ENCODE data around the gene MAP3K10.

The MAP3K10 gene

GRCh38 chr19:40256512-40256911, 65.3 kb downstream of the MAP3K10 start:
- Mint-ChIP-seq H3K4me1 (peaks cover 48% of the 10 kb centered on the region), H3K36me3 (peaks cover 53% of the 10 kb centered on the region), H3K9me3 (no peaks in the 10 kb centered on the region), H3K27me3 (no peaks in the 10 kb centered on the region), H3K4me3 (no peak overlapping the region), H3K27ac (peak overlapping the region; percentile 48)
- no peak for ATAC-seq

- ATAC-seq = peak; percentile 79
These were observed 65.9 kb downstream of the MAP3K10 start for GRCh38 chr19:40257096-40257517.

GRCh38 chr19:40261631-40262030, 70.4 kb downstream of the MAP3K10 start:
- H3K4me3 Mint-ChIP-seq = no peak overlapping the region
- no peak overlapping the region for H3K27ac Mint-ChIP-seq
- no peak for ATAC-seq
- peaks cover 41% of the 10 kb centered on the region for H3K4me1 Mint-ChIP-seq
- no peaks in the 10 kb centered on the region for H3K9me3 Mint-ChIP-seq
- H3K36me3 Mint-ChIP-seq = peaks cover 49% of the 10 kb centered on the region
- H3K27me3 Mint-ChIP-seq = no peaks in the 10 kb centered on the region

More at GRCh38 chr19:40257096-40257517, 65.9 kb downstream of the MAP3K10 start:
- H3K27me3 Mint-ChIP-seq = no peaks in the 10 kb centered on the region
- no peak overlapping the region for H3K4me3 Mint-ChIP-seq
- H3K36me3 Mint-ChIP-seq = peaks cover 53% of the 10 kb centered on the region
- no peaks in the 10 kb centered on the region for H3K9me3 Mint-ChIP-seq
- peaks cover 48% of the 10 kb centered on the region for H3K4me1 Mint-ChIP-seq
- peak overlapping the region; percentile 48 for H3K27ac Mint-ChIP-seq

- Mint-ChIP-seq H3K4me3 (no peak overlapping the region), H3K27ac (no peak overlapping the region), H3K9me3 (no peaks in the 10 kb centered on the region), H3K4me1 (peaks cover 39% of the 10 kb centered on the region), H3K36me3 (peaks cover 54% of the 10 kb centered on the region), H3K27me3 (no peaks in the 10 kb centered on the region)
- ATAC-seq = no peak
These were observed 71.2 kb downstream of the MAP3K10 start for GRCh38 chr19:40262422-40262821.

- H3K27me3 Mint-ChIP-seq = no peaks in the 10 kb centered on the region
- no peaks in the 10 kb centered on the region for H3K9me3 Mint-ChIP-seq
- H3K36me3 Mint-ChIP-seq = peaks cover 60% of the 10 kb centered on the region
- no peak overlapping the region for H3K4me3 Mint-ChIP-seq
- peaks cover 39% of the 10 kb centered on the region for H3K4me1 Mint-ChIP-seq
- H3K27ac Mint-ChIP-seq = no peak overlapping the region
- ATAC-seq = no peak
These were observed 72.5 kb downstream of the MAP3K10 start for GRCh38 chr19:40263440-40264313.

- Mint-ChIP-seq H3K27ac (no peak overlapping the region), H3K36me3 (peaks cover 62% of the 10 kb centered on the region), H3K27me3 (no peaks in the 10 kb centered on the region), H3K9me3 (no peaks in the 10 kb centered on the region), H3K4me1 (peaks cover 39% of the 10 kb centered on the region), H3K4me3 (no peak overlapping the region)
- ATAC-seq = no peak
These were observed 73.3 kb downstream of the MAP3K10 start for GRCh38 chr19:40264314-40265054.
